ENCODE data around the gene OR2V2.
"Not testable (repeated sequence)": the region's sequence is repeated elsewhere in the genome, so short reads cannot be mapped to it uniquely, and the experiment has no call there.

The OR2V2 gene
- total RNA-seq: 0 to 0.05 (median 0) reads per million in 3 experiments

- not testable (repeated sequence) for DNase-seq
These were observed at the start of gene OR2V2 for GRCh38 chr5:181146927-181147636. Gene OR2V2 (plus strand): TSS chr5:181147586. CDS start chr5:181154943, 7,357 bp downstream.

GRCh38 chr5:181097759-181098491 is 49.5 kb upstream of the OR2V2 start:
- not testable (repeated sequence) for DNase-seq

- DNase-seq: no peak
These were observed 48.4 kb upstream of the OR2V2 start for GRCh38 chr5:181098762-181099601.

GRCh38 chr5:181099602-181100086 is 47.7 kb upstream of the OR2V2 start:
- no peak for DNase-seq

GRCh38 chr5:181100121-181100875 is 47.1 kb upstream of the OR2V2 start:
- no peak for DNase-seq

GRCh38 chr5:181101030-181101641 is 46.2 kb upstream of the OR2V2 start:
- not testable (repeated sequence) for DNase-seq

GRCh38 chr5:181101930-181102674 is 45.3 kb upstream of the OR2V2 start:
- DNase-seq: not testable (repeated sequence)

- not testable (repeated sequence) for DNase-seq
These were observed 43.2 kb upstream of the OR2V2 start for GRCh38 chr5:181104259-181104568.

GRCh38 chr5:181104606-181105390 is 42.6 kb upstream of the OR2V2 start:
- not testable (repeated sequence) for DNase-seq

- DNase-seq: no peak
These were observed 41.9 kb upstream of the OR2V2 start for GRCh38 chr5:181105391-181106025.

GRCh38 chr5:181107699-181108098 is 39.7 kb upstream of the OR2V2 start:
- no peak for DNase-seq

GRCh38 chr5:181108578-181109165 is 38.7 kb upstream of the OR2V2 start:
- no peak for DNase-seq

GRCh38 chr5:181109489-181110013 is 37.8 kb upstream of the OR2V2 start:
- no peak for DNase-seq

GRCh38 chr5:181111010-181111409 is 36.4 kb upstream of the OR2V2 start:
- DNase-seq: no peak

GRCh38 chr5:181112476-181112875 is 34.9 kb upstream of the OR2V2 start:
- no peak for DNase-seq

GRCh38 chr5:181113572-181113971 is 33.8 kb upstream of the OR2V2 start:
- DNase-seq: not testable (repeated sequence)

- DNase-seq: no peak
These were observed 33.0 kb upstream of the OR2V2 start for GRCh38 chr5:181114284-181114843.

GRCh38 chr5:181114844-181115778 is 32.3 kb upstream of the OR2V2 start:
- no peak for DNase-seq

Measured in central memory CD4-positive, alpha-beta T cell (primary cell).